HG03196 (cell line): ENCODE measurements around the gene ZFYVE28.

ENCODE experiments used
- ATAC-seq: cut with Tn5 transposase; IDR thresholded peaks from one replicate; pipeline ENCODE4 v1.9.1; 2021; ENCODE audit not compliant: unreplicated experiment

Gene ZFYVE28

GRCh38 chr4:2412534-2412884 lies 5.9 kb downstream of the ZFYVE28 start:
- ATAC-seq = peak; percentile 24

GRCh38 chr4:2411786-2412510 lies 6.5 kb downstream of the ZFYVE28 start:
- no peak for ATAC-seq

GRCh38 chr4:2409381-2409783 lies 9.1 kb downstream of the ZFYVE28 start:
- no peak for ATAC-seq

GRCh38 chr4:2408976-2409375 lies 9.5 kb downstream of the ZFYVE28 start:
- ATAC-seq = no peak

- no peak for ATAC-seq
Measured at GRCh38 chr4:2408401-2408958, 10.0 kb downstream of the ZFYVE28 start.

- no peak for ATAC-seq
Measured at GRCh38 chr4:2407991-2408342, 10.5 kb downstream of the ZFYVE28 start.

GRCh38 chr4:2406920-2407319 lies 11.5 kb downstream of the ZFYVE28 start:
- ATAC-seq = no peak

- no peak for ATAC-seq
Measured at GRCh38 chr4:2406406-2406805, 12.0 kb downstream of the ZFYVE28 start.

GRCh38 chr4:2402941-2403340 lies 15.5 kb downstream of the ZFYVE28 start:
- ATAC-seq = no peak

GRCh38 chr4:2402048-2402842 lies 16.2 kb downstream of the ZFYVE28 start:
- ATAC-seq = no peak

- no peak for ATAC-seq
Measured at GRCh38 chr4:2401610-2401983, 16.8 kb downstream of the ZFYVE28 start.

- ATAC-seq = no peak
Measured at GRCh38 chr4:2400841-2401609, 17.4 kb downstream of the ZFYVE28 start.

- ATAC-seq = no peak
Measured at GRCh38 chr4:2399631-2400190, 18.7 kb downstream of the ZFYVE28 start.

- no peak for ATAC-seq
Measured at GRCh38 chr4:2399216-2399615, 19.2 kb downstream of the ZFYVE28 start.

- no peak for ATAC-seq
Measured at GRCh38 chr4:2397596-2398379, 20.7 kb downstream of the ZFYVE28 start.

- ATAC-seq = no peak
Measured at GRCh38 chr4:2396781-2397368, 21.6 kb downstream of the ZFYVE28 start.

- ATAC-seq = no peak
Measured at GRCh38 chr4:2395584-2395983, 22.9 kb downstream of the ZFYVE28 start.

GRCh38 chr4:2395038-2395437 lies 23.4 kb downstream of the ZFYVE28 start:
- ATAC-seq = no peak

GRCh38 chr4:2394528-2394927 lies 23.9 kb downstream of the ZFYVE28 start:
- ATAC-seq = no peak
